ENCODE data around the gene SARNP.

DNA sequence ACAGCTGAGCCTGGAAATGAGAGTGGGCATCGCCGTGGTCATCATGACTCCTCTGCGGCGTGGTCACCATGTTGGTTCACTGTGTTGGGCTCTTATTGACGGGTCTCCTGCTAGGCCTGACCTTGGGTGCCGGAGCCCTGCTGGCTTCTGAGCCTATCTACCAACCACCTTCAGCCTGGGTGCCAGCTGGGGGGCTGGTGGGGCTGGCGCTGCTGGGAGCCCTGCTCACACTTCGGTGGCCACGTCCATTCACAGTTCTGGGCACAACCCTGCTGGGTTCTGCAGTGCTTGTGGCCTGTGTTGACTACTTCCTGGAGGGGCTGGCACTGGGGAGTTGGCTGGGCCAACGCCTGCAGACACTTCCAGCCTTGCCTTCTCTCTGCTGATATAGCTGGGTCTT is 15.5 kb upstream of the SARNP start:
- no peak for TF ChIP-seq YY1 (IDR thresholded peaks at IDR 0.05; ENCODE audit: low read depth)
- no peak for TF ChIP-seq SIN3A (IDR thresholded peaks at IDR 0.05; ENCODE audit: borderline replicate concordance, low read depth, low read length)
- no peak for TF ChIP-seq GABPA (IDR thresholded peaks at IDR 0.05; ENCODE audit: low read depth)
- no peak for TF ChIP-seq RAD21 (IDR thresholded peaks at IDR 0.05; ENCODE audit: low read length)
- no peak for TF ChIP-seq CTCF (IDR thresholded peaks at IDR 0.05)
- no peak for TF ChIP-seq POLR2AphosphoS5 (IDR thresholded peaks at IDR 0.05; ENCODE audit: low read depth, low read length)
- no peak for TF ChIP-seq GATA2 (CRISPR knock-in tag; IDR thresholded peaks at IDR 0.05)
- TF ChIP-seq, protein P1, sequence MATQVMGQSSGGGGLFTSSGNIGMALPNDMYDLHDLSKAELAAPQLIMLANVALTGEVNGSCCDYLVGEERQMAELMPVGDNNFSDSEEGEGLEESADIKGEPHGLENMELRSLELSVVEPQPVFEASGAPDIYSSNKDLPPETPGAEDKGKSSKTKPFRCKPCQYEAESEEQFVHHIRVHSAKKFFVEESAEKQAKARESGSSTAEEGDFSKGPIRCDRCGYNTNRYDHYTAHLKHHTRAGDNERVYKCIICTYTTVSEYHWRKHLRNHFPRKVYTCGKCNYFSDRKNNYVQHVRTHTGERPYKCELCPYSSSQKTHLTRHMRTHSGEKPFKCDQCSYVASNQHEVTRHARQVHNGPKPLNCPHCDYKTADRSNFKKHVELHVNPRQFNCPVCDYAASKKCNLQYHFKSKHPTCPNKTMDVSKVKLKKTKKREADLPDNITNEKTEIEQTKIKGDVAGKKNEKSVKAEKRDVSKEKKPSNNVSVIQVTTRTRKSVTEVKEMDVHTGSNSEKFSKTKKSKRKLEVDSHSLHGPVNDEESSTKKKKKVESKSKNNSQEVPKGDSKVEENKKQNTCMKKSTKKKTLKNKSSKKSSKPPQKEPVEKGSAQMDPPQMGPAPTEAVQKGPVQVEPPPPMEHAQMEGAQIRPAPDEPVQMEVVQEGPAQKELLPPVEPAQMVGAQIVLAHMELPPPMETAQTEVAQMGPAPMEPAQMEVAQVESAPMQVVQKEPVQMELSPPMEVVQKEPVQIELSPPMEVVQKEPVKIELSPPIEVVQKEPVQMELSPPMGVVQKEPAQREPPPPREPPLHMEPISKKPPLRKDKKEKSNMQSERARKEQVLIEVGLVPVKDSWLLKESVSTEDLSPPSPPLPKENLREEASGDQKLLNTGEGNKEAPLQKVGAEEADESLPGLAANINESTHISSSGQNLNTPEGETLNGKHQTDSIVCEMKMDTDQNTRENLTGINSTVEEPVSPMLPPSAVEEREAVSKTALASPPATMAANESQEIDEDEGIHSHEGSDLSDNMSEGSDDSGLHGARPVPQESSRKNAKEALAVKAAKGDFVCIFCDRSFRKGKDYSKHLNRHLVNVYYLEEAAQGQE (IDR thresholded peaks at IDR 0.05; ENCODE audit: low read depth, low read length): no peak
- TF ChIP-seq RCOR1 (IDR thresholded peaks at IDR 0.05; ENCODE audit: low read length): no peak
- TF ChIP-seq EP300 (IDR thresholded peaks at IDR 0.05; ENCODE audit: borderline replicate concordance in 1 of 2, low read depth in 1 of 2, low read length in 1 of 2): no peak
- TF ChIP-seq CHD2 (IDR thresholded peaks at IDR 0.05; ENCODE audit: low read length, partially characterized antibody): no peak

Data from SK-N-SH (cell line).